RPMI8226 (cell line): ENCODE data around the gene NAV3.

Experiments
- DNase-seq: peaks from one replicate; pipeline ENCODE4 v3.0.0-alpha.2; 2015

Gene NAV3

GRCh38 chr12:77928078-77928477, 97.4 kb downstream of the NAV3 start:
- DNase-seq: no peak

GRCh38 chr12:77932216-77932615, 101.5 kb downstream of the NAV3 start:
- no peak for DNase-seq

GRCh38 chr12:77938301-77938700, 107.6 kb downstream of the NAV3 start:
- DNase-seq: no peak

- no peak for DNase-seq
Measured at GRCh38 chr12:77940011-77940423, 109.3 kb downstream of the NAV3 start.

- no peak for DNase-seq
Measured at GRCh38 chr12:77940567-77940966, 109.9 kb downstream of the NAV3 start.

GRCh38 chr12:77941401-77941800, 110.7 kb downstream of the NAV3 start:
- no peak for DNase-seq

- DNase-seq: no peak
Measured at GRCh38 chr12:77943466-77943865, 112.8 kb downstream of the NAV3 start.

GRCh38 chr12:77946541-77947061, 115.9 kb downstream of the NAV3 start:
- no peak for DNase-seq

- no peak for DNase-seq
Measured at GRCh38 chr12:77947330-77947729, 116.6 kb downstream of the NAV3 start.

- no peak for DNase-seq
Measured at GRCh38 chr12:77947746-77948145, 117.1 kb downstream of the NAV3 start.

- DNase-seq: no peak
Measured at GRCh38 chr12:77949943-77950342, 119.2 kb downstream of the NAV3 start.

GRCh38 chr12:77953528-77954205, 123.0 kb downstream of the NAV3 start:
- DNase-seq: no peak

- no peak for DNase-seq
Measured at GRCh38 chr12:77954206-77954555, 123.5 kb downstream of the NAV3 start.

- no peak for DNase-seq
Measured at GRCh38 chr12:77957062-77957461, 126.4 kb downstream of the NAV3 start.

GRCh38 chr12:77963576-77964178, 133.0 kb downstream of the NAV3 start:
- no peak for DNase-seq

- DNase-seq: no peak
Measured at GRCh38 chr12:77965790-77966189, 135.1 kb downstream of the NAV3 start.

- no peak for DNase-seq
Measured at GRCh38 chr12:77968021-77968420, 137.3 kb downstream of the NAV3 start.

- no peak for DNase-seq
Measured at GRCh38 chr12:77968571-77968970, 137.9 kb downstream of the NAV3 start.

GRCh38 chr12:77973579-77973978, 142.9 kb downstream of the NAV3 start:
- no peak for DNase-seq

GRCh38 chr12:77974645-77975044, 144.0 kb downstream of the NAV3 start:
- DNase-seq: no peak

- DNase-seq: no peak
Measured at GRCh38 chr12:77979597-77980250, 149.0 kb downstream of the NAV3 start.

- DNase-seq: no peak
Measured at GRCh38 chr12:77980782-77981181, 150.1 kb downstream of the NAV3 start.

GRCh38 chr12:77983859-77984258, 153.2 kb downstream of the NAV3 start:
- DNase-seq: no peak

GRCh38 chr12:77992760-77993159, 162.1 kb downstream of the NAV3 start:
- DNase-seq: no peak
